ENCODE measurements around the gene LPAR3. TPM values are rescaled to one million over a fixed set of nuclear protein-coding genes. Genes with fewer than 3 reads are reported as not detected.

The LPAR3 gene
- total RNA-seq, 1 experiment from 2014 or later = 9.8 TPM

DNA sequence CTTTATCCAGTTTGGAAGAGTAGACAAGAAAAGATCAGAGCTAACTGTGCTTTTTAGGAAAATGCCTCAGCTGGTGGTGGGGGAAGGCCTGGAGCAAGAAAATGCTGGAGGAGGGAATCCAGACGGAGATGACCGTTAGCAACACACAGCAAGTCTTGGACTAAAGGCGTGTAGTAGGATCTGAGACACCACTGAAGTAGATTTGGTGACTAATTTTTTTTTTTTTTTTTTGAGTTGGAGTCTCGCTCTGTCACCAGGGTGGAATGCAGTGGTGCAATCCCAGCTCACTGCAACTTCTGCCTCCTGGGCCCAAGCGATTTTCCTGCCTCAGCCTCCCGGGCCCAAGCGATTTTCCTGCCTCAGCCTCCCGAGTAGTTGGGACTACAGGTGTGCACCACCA, 41.2 kb downstream of the LPAR3 start:
- H3K79me2 ChIP-seq (ENCODE audit: low read length) = 0 out of 2 replicates have a peak, but pooled peaks cover 4% of the 10 kb centered on the region
- H3K4me1 ChIP-seq (ENCODE audit: insufficient read depth, low read length) = peaks cover 74% of the 10 kb centered on the region
- no peaks in the 10 kb centered on the region for H3K27me3 ChIP-seq (ENCODE audit: low read length)
- H3K27ac ChIP-seq (ENCODE audit: low read length) = peak overlapping the region; percentile 76
- DNase-seq = peak; percentile 87
- TF ChIP-seq, protein P1, sequence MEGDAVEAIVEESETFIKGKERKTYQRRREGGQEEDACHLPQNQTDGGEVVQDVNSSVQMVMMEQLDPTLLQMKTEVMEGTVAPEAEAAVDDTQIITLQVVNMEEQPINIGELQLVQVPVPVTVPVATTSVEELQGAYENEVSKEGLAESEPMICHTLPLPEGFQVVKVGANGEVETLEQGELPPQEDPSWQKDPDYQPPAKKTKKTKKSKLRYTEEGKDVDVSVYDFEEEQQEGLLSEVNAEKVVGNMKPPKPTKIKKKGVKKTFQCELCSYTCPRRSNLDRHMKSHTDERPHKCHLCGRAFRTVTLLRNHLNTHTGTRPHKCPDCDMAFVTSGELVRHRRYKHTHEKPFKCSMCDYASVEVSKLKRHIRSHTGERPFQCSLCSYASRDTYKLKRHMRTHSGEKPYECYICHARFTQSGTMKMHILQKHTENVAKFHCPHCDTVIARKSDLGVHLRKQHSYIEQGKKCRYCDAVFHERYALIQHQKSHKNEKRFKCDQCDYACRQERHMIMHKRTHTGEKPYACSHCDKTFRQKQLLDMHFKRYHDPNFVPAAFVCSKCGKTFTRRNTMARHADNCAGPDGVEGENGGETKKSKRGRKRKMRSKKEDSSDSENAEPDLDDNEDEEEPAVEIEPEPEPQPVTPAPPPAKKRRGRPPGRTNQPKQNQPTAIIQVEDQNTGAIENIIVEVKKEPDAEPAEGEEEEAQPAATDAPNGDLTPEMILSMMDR (conservative IDR thresholded peaks at IDR 0.05; ENCODE audit: low read depth, low read length) = no peak
- TF ChIP-seq EZH2 (IDR thresholded peaks at IDR 0.05; ENCODE audit: low read length, unreplicated experiment) (no peak), EZH2phosphoT487 (IDR thresholded peaks at IDR 0.05; ENCODE audit: borderline replicate concordance, low read length) (no peak)
- H2AFZ ChIP-seq (ENCODE audit: low read length) = no peak overlapping the region
- intact Hi-C loops (cut with micrococcal nuclease) = loop anchor here (5.0 kb wide), 1 partner anchor 85 kb away; no protein-coding TSS in a partner anchor
- ChIA-PET POLR2A (ENCODE audit: unreplicated experiment) (interaction anchor here (0.7 kb wide), 1 partner anchor 11 kb away, joined by 10 read pairs; no protein-coding TSS in a partner anchor), CTCF (interaction anchor here (0.6 kb wide), 1 partner anchor 89 kb away, joined by 3 read pairs; no protein-coding TSS in a partner anchor)
- peaks cover 5% of the 10 kb centered on the region; the same call in 1 of the 2 replicates for H3K36me3 ChIP-seq (ENCODE audit: low read depth, low read length)
- no peaks in the 10 kb centered on the region for H3K9me2 ChIP-seq (replicated peaks; ENCODE audit: low read length)
- no peaks in the 10 kb centered on the region for H3K9me3 ChIP-seq (ENCODE audit: low read length)
- H3K9ac ChIP-seq (ENCODE audit: low read length) = peak overlapping the region; percentile 27; the same call in 1 of the 2 replicates
- no peaks in the 10 kb centered on the region for H4K20me1 ChIP-seq (ENCODE audit: low read length)
- 0 out of 2 replicates have a peak overlapping the region, but pooled peaks have one; percentile 3 for H3K4me2 ChIP-seq (ENCODE audit: low read length)
- H3K4me3 ChIP-seq (ENCODE audit: low read length) = no peak overlapping the region
- ATAC-seq = peak; percentile 15
- peaks cover 7% of the 10 kb centered on the region for H3F3A ChIP-seq (ENCODE audit: low read length, unreplicated experiment)
- BruUV-seq (replicated peaks) = no TSS peak

DNA sequence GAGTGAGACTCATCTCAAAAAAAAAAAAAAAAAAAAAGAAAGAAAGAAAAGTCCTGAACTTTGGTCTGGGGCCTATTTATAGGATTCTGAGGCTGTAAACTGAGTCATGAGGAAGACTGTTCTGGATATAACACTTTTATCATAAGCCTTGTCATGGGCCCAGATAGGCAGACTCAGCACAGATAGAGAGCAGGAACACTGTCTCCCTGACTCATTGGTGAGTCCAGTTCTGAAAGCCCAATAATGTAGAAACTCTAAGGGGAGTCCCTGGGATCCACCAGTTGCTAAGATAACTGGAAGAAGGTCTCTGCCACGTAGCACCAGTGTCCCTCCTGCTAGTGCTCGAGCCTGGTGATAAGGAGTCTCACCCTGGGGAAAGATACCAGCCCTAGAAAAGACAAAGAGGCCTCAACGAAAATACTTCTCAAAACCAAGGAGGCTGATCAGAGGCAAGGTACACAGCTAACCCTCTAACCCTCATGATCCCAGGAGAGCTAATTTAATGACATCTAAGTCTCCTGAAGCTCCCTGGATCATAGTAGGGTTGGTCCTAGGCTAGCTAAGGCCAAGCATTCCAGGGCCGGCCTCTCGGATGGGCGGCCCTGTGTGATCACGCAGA, 43.5 kb downstream of the LPAR3 start:
- 0 out of 2 replicates have a peak, but pooled peaks cover 4% of the 10 kb centered on the region for H3K79me2 ChIP-seq (ENCODE audit: low read length)
- peaks cover 66% of the 10 kb centered on the region for H3K4me1 ChIP-seq (ENCODE audit: insufficient read depth, low read length)
- no peaks in the 10 kb centered on the region for H3K9me2 ChIP-seq (replicated peaks; ENCODE audit: low read length)
- H3K27ac ChIP-seq (ENCODE audit: low read length) = no peak overlapping the region
- POLR2A ChIA-PET (ENCODE audit: unreplicated experiment) = no interaction called here
- no TSS peak for BruUV-seq (replicated peaks)
- peaks cover 4% of the 10 kb centered on the region for H3F3A ChIP-seq (ENCODE audit: low read length, unreplicated experiment)
- H3K36me3 ChIP-seq (ENCODE audit: low read depth, low read length) = peaks cover 5% of the 10 kb centered on the region; the same call in 1 of the 2 replicates
- no peaks in the 10 kb centered on the region for H3K9me3 ChIP-seq (ENCODE audit: low read length)
- H3K4me3 ChIP-seq (ENCODE audit: low read length) = no peak overlapping the region
- H3K4me2 ChIP-seq (ENCODE audit: low read length) = no peak overlapping the region
- H3K27me3 ChIP-seq (ENCODE audit: low read length) = no peaks in the 10 kb centered on the region
- H4K20me1 ChIP-seq (ENCODE audit: low read length) = no peaks in the 10 kb centered on the region
- TF ChIP-seq, protein P1 (conservative IDR thresholded peaks at IDR 0.05; ENCODE audit: low read depth, low read length) = no peak
- TF ChIP-seq EZH2 (IDR thresholded peaks at IDR 0.05; ENCODE audit: low read length, unreplicated experiment) (no peak), EZH2phosphoT487 (IDR thresholded peaks at IDR 0.05; ENCODE audit: borderline replicate concordance, low read length) (no peak)
- no peak for DNase-seq
- no peak overlapping the region for H2AFZ ChIP-seq (ENCODE audit: low read length)
- CTCF ChIA-PET = no interaction called here
- no peak for ATAC-seq
- no peak overlapping the region for H3K9ac ChIP-seq (ENCODE audit: low read length)
- intact Hi-C loops (cut with micrococcal nuclease) = loop anchor here (5.0 kb wide), 1 partner anchor 33 kb away; no protein-coding TSS in a partner anchor

All from PC-3 (cell line).